ENCODE data around the gene ITGA2B.

DNA sequence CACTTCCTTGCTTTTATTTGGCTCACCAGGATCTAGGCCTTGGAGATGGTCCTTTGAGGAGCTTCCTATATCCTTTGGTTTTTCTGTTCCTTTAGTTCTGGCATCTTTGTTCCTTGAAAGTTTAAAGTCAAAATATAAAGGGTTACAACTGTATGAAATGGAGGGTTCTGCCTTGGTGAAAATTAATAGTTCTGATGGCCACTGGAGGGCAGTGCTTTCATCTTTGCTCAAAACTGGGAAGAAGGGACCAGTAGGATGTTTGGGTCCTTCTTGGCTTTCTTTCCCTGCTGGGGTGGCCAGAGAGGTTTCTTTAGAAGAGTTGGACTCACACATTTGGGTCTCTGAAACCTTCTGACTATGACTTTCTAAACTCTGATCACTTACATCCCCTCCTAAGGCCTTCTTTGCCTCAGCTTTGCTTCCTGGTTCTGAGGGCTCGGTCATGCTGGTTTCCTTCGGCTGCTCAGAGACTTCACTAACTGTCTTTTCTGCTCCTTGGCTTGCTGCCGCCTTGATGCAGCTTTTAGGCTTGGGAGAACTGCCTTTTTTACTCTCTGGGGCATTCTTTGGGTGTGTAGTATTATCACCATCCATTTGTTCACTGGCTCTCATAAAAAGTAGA is 10.9 kb upstream of the ITGA2B start:
- no peak for TF ChIP-seq SIX5 (IDR thresholded peaks at IDR 0.05; ENCODE audit: low read depth, low read length)
- TF ChIP-seq, protein P1, sequence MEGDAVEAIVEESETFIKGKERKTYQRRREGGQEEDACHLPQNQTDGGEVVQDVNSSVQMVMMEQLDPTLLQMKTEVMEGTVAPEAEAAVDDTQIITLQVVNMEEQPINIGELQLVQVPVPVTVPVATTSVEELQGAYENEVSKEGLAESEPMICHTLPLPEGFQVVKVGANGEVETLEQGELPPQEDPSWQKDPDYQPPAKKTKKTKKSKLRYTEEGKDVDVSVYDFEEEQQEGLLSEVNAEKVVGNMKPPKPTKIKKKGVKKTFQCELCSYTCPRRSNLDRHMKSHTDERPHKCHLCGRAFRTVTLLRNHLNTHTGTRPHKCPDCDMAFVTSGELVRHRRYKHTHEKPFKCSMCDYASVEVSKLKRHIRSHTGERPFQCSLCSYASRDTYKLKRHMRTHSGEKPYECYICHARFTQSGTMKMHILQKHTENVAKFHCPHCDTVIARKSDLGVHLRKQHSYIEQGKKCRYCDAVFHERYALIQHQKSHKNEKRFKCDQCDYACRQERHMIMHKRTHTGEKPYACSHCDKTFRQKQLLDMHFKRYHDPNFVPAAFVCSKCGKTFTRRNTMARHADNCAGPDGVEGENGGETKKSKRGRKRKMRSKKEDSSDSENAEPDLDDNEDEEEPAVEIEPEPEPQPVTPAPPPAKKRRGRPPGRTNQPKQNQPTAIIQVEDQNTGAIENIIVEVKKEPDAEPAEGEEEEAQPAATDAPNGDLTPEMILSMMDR (IDR thresholded peaks at IDR 0.05; ENCODE audit: control extremely low read depth in 1 of 3, insufficient read depth in 1 of 3, low read depth in 1 of 3, low read length in 3 of 3) = peak in 2 of 3 experiments; percentile 53 to 61; a peak in 3 of 4 replicates
- TF ChIP-seq EZH2 (IDR thresholded peaks at IDR 0.05; ENCODE audit: low read depth, low read length, severe bottlenecking) = no peak
- TF ChIP-seq CHD1 (IDR thresholded peaks at IDR 0.05; ENCODE audit: low read depth, low read length) = no peak
- no peak for TF ChIP-seq EGR1 (IDR thresholded peaks at IDR 0.05; ENCODE audit: borderline replicate concordance, low read depth, low read length)
- TF ChIP-seq, protein P2, sequence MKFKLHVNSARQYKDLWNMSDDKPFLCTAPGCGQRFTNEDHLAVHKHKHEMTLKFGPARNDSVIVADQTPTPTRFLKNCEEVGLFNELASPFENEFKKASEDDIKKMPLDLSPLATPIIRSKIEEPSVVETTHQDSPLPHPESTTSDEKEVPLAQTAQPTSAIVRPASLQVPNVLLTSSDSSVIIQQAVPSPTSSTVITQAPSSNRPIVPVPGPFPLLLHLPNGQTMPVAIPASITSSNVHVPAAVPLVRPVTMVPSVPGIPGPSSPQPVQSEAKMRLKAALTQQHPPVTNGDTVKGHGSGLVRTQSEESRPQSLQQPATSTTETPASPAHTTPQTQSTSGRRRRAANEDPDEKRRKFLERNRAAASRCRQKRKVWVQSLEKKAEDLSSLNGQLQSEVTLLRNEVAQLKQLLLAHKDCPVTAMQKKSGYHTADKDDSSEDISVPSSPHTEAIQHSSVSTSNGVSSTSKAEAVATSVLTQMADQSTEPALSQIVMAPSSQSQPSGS (IDR thresholded peaks at IDR 0.05; ENCODE audit: low read length) = no peak
- TF ChIP-seq NRF1 (IDR thresholded peaks at IDR 0.05; ENCODE audit: low read depth, low read length) = no peak
- TF ChIP-seq POLR2A (IDR thresholded peaks at IDR 0.05; ENCODE audit: control extremely low read depth in 1 of 2, low read depth in 2 of 2, low read length in 2 of 2) = no peak
- no peak for TF ChIP-seq SP1 (IDR thresholded peaks at IDR 0.05; ENCODE audit: low read depth, low read length)
- no peak for TF ChIP-seq GABPA (IDR thresholded peaks at IDR 0.05; ENCODE audit: borderline replicate concordance, insufficient read depth, low read length)
